ENCODE measurements around the gene KCNQ1OT1.
"Not testable (repeated sequence)": the region's sequence is repeated elsewhere in the genome, so short reads cannot be mapped to it uniquely, and the experiment has no call there.

KCNQ1OT1 gene

GRCh38 chr11:2650343-2650867 is 49.4 kb downstream of the KCNQ1OT1 start:
- no peak for DNase-seq

- DNase-seq: no peak
These were observed 49.9 kb downstream of the KCNQ1OT1 start for GRCh38 chr11:2649848-2650247.

- no peak for DNase-seq
These were observed 50.4 kb downstream of the KCNQ1OT1 start for GRCh38 chr11:2649400-2649799.

- no peak for DNase-seq
These were observed 51.8 kb downstream of the KCNQ1OT1 start for GRCh38 chr11:2647953-2648352.

- no peak for DNase-seq
These were observed 52.6 kb downstream of the KCNQ1OT1 start for GRCh38 chr11:2647167-2647566.

- no peak for DNase-seq
These were observed 54.0 kb downstream of the KCNQ1OT1 start for GRCh38 chr11:2645779-2646118.

- DNase-seq: no peak
These were observed 54.7 kb downstream of the KCNQ1OT1 start for GRCh38 chr11:2644844-2645778.

- no peak for DNase-seq
These were observed 56.0 kb downstream of the KCNQ1OT1 start for GRCh38 chr11:2643746-2644145.

GRCh38 chr11:2641623-2642022 is 58.2 kb downstream of the KCNQ1OT1 start:
- no peak for DNase-seq

- not testable (repeated sequence) for DNase-seq
These were observed 60.0 kb downstream of the KCNQ1OT1 start for GRCh38 chr11:2639763-2640162.

GRCh38 chr11:2631161-2631560 is 68.6 kb downstream of the KCNQ1OT1 start:
- no peak for DNase-seq

- DNase-seq: no peak
These were observed 69.1 kb downstream of the KCNQ1OT1 start for GRCh38 chr11:2630679-2631078.

GRCh38 chr11:2625183-2625582 is 74.6 kb downstream of the KCNQ1OT1 start:
- no peak for DNase-seq

GRCh38 chr11:2621894-2622293 is 77.9 kb downstream of the KCNQ1OT1 start:
- no peak for DNase-seq

- DNase-seq: no peak
These were observed 86.8 kb downstream of the KCNQ1OT1 start for GRCh38 chr11:2612884-2613571.

- no peak for DNase-seq
These were observed 90.4 kb downstream of the KCNQ1OT1 start for GRCh38 chr11:2609345-2609744.

- no peak for DNase-seq
These were observed 100.1 kb downstream of the KCNQ1OT1 start for GRCh38 chr11:2599561-2600189.

GRCh38 chr11:2595204-2595603 is 104.6 kb downstream of the KCNQ1OT1 start:
- DNase-seq: no peak

GRCh38 chr11:2594267-2594666 is 105.5 kb downstream of the KCNQ1OT1 start:
- DNase-seq: no peak

- DNase-seq: no peak
These were observed 106.3 kb downstream of the KCNQ1OT1 start for GRCh38 chr11:2593393-2593950.

- DNase-seq: no peak
These were observed 107.0 kb downstream of the KCNQ1OT1 start for GRCh38 chr11:2592559-2593392.

- no peak for DNase-seq
These were observed 108.0 kb downstream of the KCNQ1OT1 start for GRCh38 chr11:2591805-2592204.
